GM19468 (cell line): ENCODE data around the gene NSUN3.
"Not testable (repeated sequence)": the region's sequence is repeated elsewhere in the genome, so short reads cannot be mapped to it uniquely, and the experiment has no call there.

ENCODE experiments used
- ATAC-seq: cut with Tn5 transposase; IDR thresholded peaks from one replicate; pipeline ENCODE4 v1.9.1; 2021; ENCODE audit warnings: mild to moderate bottlenecking, moderate library complexity, moderate number of reproducible peaks; ENCODE audit not compliant: unreplicated experiment; ENCODE audit errors: extremely low read depth

Gene NSUN3

GRCh38 chr3:94066506-94067500 lies 3.9 kb downstream of the NSUN3 start:
- no peak for ATAC-seq

GRCh38 chr3:94069194-94069813 lies 6.4 kb downstream of the NSUN3 start:
- no peak for ATAC-seq

- peak; percentile 32 for ATAC-seq
Measured at GRCh38 chr3:94070341-94070911, 7.6 kb downstream of the NSUN3 start.

- ATAC-seq = peak; percentile 70
Measured at GRCh38 chr3:94071713-94072284, 8.9 kb downstream of the NSUN3 start.

GRCh38 chr3:94076055-94076454 lies 13.2 kb downstream of the NSUN3 start:
- no peak for ATAC-seq

GRCh38 chr3:94080552-94080951 lies 17.7 kb downstream of the NSUN3 start:
- not testable (repeated sequence) for ATAC-seq

- ATAC-seq = no peak
Measured at GRCh38 chr3:94081884-94082283, 19.0 kb downstream of the NSUN3 start.

- no peak for ATAC-seq
Measured at GRCh38 chr3:94082391-94082937, 19.6 kb downstream of the NSUN3 start.

- peak; percentile 42 for ATAC-seq
Measured at GRCh38 chr3:94083261-94083660, 20.4 kb downstream of the NSUN3 start.

- ATAC-seq = no peak
Measured at GRCh38 chr3:94089126-94089525, 26.3 kb downstream of the NSUN3 start.

GRCh38 chr3:94092086-94092485 lies 29.2 kb downstream of the NSUN3 start:
- no peak for ATAC-seq

- ATAC-seq = no peak
Measured at GRCh38 chr3:94093151-94093550, 30.3 kb downstream of the NSUN3 start.

- ATAC-seq = no peak
Measured at GRCh38 chr3:94095111-94095510, 32.2 kb downstream of the NSUN3 start.

GRCh38 chr3:94098452-94098851 lies 35.6 kb downstream of the NSUN3 start:
- no peak for ATAC-seq

GRCh38 chr3:94099311-94099710 lies 36.5 kb downstream of the NSUN3 start:
- ATAC-seq = no peak

GRCh38 chr3:94101860-94102259 lies 39.0 kb downstream of the NSUN3 start:
- ATAC-seq = no peak

GRCh38 chr3:94106268-94106667 lies 43.4 kb downstream of the NSUN3 start:
- ATAC-seq = no peak

- not testable (repeated sequence) for ATAC-seq
Measured at GRCh38 chr3:94110232-94110631, 47.4 kb downstream of the NSUN3 start.

- no peak for ATAC-seq
Measured at GRCh38 chr3:94110854-94111253, 48.0 kb downstream of the NSUN3 start.

GRCh38 chr3:94114666-94115065 lies 51.8 kb downstream of the NSUN3 start:
- ATAC-seq = no peak
